HEK293 (cell line): Measurements from ENCODE around the gene KRT17.

Experiments
- CTCF ChIA-PET: fragments of 350-600 bp; formaldehyde crosslinking; extraction: SDS; loops from one replicate; lab custom pipeline; 2021; ENCODE audit warnings: antibody characterized with exemption; lab: Yijun Ruan, JAX
- POLR2A ChIA-PET: fragments of 300-600 bp; formaldehyde crosslinking; extraction: SDS; loops from one replicate; lab custom pipeline; 2020; ENCODE audit warnings: antibody characterized with exemption, inconsistent platforms; lab: Yijun Ruan, JAX
- H3K27ac ChIP-seq: fragments of 200-500 bp; sonication (Bioruptor generic); 2 replicates; pipeline ENCODE4 v1.5.1; 2014; ENCODE audit warnings: low read depth, low read length, control low read depth, inconsistent platforms; ENCODE audit errors: extremely low read depth
- H3K36me3 ChIP-seq, 2 experiments: fragments of 200-500 bp in 1 of 2; sonication (Bioruptor generic) in 1 of 2; 1 replicate in 1 of 2; 2 replicates in 1 of 2; pipeline ENCODE4 v1.5.1; 2014 to 2017; ENCODE audit warnings: inconsistent platforms in 2 of 2, low read length in 2 of 2; ENCODE audit not compliant: control insufficient read depth in 2 of 2, insufficient read depth in 1 of 2
- H3K4me1 ChIP-seq: fragments of 200-500 bp; sonication (Bioruptor generic); 2 replicates; pipeline ENCODE4 v1.5.1; 2014; ENCODE audit warnings: mild to moderate bottlenecking, low read length, inconsistent platforms; ENCODE audit not compliant: control insufficient read depth, insufficient read depth
- H3K4me3 ChIP-seq: 2 replicates; pipeline ENCODE4 v1.5.1; 2011; ENCODE audit warnings: low read depth, mild to moderate bottlenecking, control low read depth, low read length, moderate library complexity
- H3K9me3 ChIP-seq: fragments of 200-500 bp; sonication (Bioruptor generic); 2 replicates; pipeline ENCODE4 v1.5.1; 2014; ENCODE audit warnings: low read depth, low read length, inconsistent platforms; ENCODE audit not compliant: control insufficient read depth, insufficient read depth
- CTCF ChIP-seq: fragments of 450-650 bp; formaldehyde crosslinking; IDR thresholded peaks from 2 replicates; pipeline ENCODE4 v1.5.1; 2016; ENCODE audit warnings: missing biosample characterization, missing genetic modification characterization
- GLIS2 ChIP-seq: fragments of 450-650 bp; formaldehyde crosslinking; IDR thresholded peaks from 2 replicates; pipeline ENCODE4 v1.5.1; 2016; ENCODE audit warnings: missing biosample characterization, missing genetic modification characterization
- HIC1 ChIP-seq: fragments of 450-650 bp; formaldehyde crosslinking; IDR thresholded peaks from 2 replicates; pipeline ENCODE4 v1.5.1; 2016; ENCODE audit warnings: missing biosample characterization, missing genetic modification characterization
- PRDM2 ChIP-seq: fragments of 450-650 bp; formaldehyde crosslinking; IDR thresholded peaks from 2 replicates; pipeline ENCODE4 v1.5.1; 2016; ENCODE audit warnings: missing biosample characterization, missing genetic modification characterization, borderline replicate concordance
- SCRT1 ChIP-seq: fragments of 450-650 bp; formaldehyde crosslinking; IDR thresholded peaks from 2 replicates; pipeline ENCODE4 v1.5.1; 2016; ENCODE audit warnings: missing biosample characterization, missing genetic modification characterization, borderline replicate concordance
- SCRT2 ChIP-seq: fragments of 450-650 bp; formaldehyde crosslinking; IDR thresholded peaks from 2 replicates; pipeline ENCODE4 v1.5.1; 2016; ENCODE audit warnings: missing biosample characterization, missing genetic modification characterization
- TCF7L2 ChIP-seq: IDR thresholded peaks from 2 replicates; pipeline ENCODE4 v1.6.1; 2011; ENCODE audit warnings: low read depth, mild to moderate bottlenecking, inconsistent platforms, low read length, moderate library complexity, borderline replicate concordance
- ZFP37 ChIP-seq: fragments of 450-650 bp; formaldehyde crosslinking; IDR thresholded peaks from 2 replicates; pipeline ENCODE4 v1.5.1; 2016; ENCODE audit warnings: missing biosample characterization, missing genetic modification characterization
- ZFP69B ChIP-seq: fragments of 450-650 bp; formaldehyde crosslinking; IDR thresholded peaks from 2 replicates; pipeline ENCODE4 v1.5.1; 2016; ENCODE audit warnings: missing biosample characterization, missing genetic modification characterization
- ZNF2 ChIP-seq: fragments of 450-650 bp; formaldehyde crosslinking; IDR thresholded peaks from 2 replicates; pipeline ENCODE4 v1.5.1; 2016; ENCODE audit warnings: missing biosample characterization, missing genetic modification characterization
- ZNF280C ChIP-seq: fragments of 450-650 bp; formaldehyde crosslinking; IDR thresholded peaks from 2 replicates; pipeline ENCODE4 v1.5.1; 2016; ENCODE audit warnings: missing biosample characterization, missing genetic modification characterization
- ZNF280D ChIP-seq: fragments of 450-650 bp; formaldehyde crosslinking; IDR thresholded peaks from 2 replicates; pipeline ENCODE4 v1.5.1; 2016; ENCODE audit warnings: missing biosample characterization, missing genetic modification characterization
- ZNF623 ChIP-seq: fragments of 450-650 bp; formaldehyde crosslinking; IDR thresholded peaks from 2 replicates; pipeline ENCODE4 v1.5.1; 2016; ENCODE audit warnings: missing biosample characterization, missing genetic modification characterization
- ZNF624 ChIP-seq: fragments of 450-650 bp; formaldehyde crosslinking; IDR thresholded peaks from 2 replicates; pipeline ENCODE4 v1.5.1; 2017; ENCODE audit warnings: missing biosample characterization, missing genetic modification characterization
- ZNF639 ChIP-seq: fragments of 450-650 bp; formaldehyde crosslinking; IDR thresholded peaks from 2 replicates; pipeline ENCODE4 v1.5.1; 2016; ENCODE audit warnings: missing biosample characterization, missing genetic modification characterization
- ZSCAN4 ChIP-seq: fragments of 450-650 bp; formaldehyde crosslinking; IDR thresholded peaks from 2 replicates; pipeline ENCODE4 v1.5.1; 2017; ENCODE audit warnings: missing biosample characterization, missing genetic modification characterization

KRT17 gene

GRCh38 chr17:41659427-41660212 is 35.2 kb upstream of the KRT17 start:
- H3K36me3 ChIP-seq = no peaks in the 10 kb centered on the region
- H3K27ac ChIP-seq = no peak overlapping the region
- H3K4me1 ChIP-seq = no peaks in the 10 kb centered on the region; the same call in 1 of the 2 replicates
- no peaks in the 10 kb centered on the region for H3K9me3 ChIP-seq
- H3K4me3 ChIP-seq = no peak overlapping the region
- CTCF ChIA-PET = interaction anchor here (0.8 to 12.6 kb wide), 7 partner anchors 9 to 855 kb away, joined by 3 to 567 read pairs (median 109); partner anchors contain the start of gene KRT9
- POLR2A ChIA-PET = interaction anchor here (1.7 kb wide), 1 partner anchor 29 kb away, joined by 6 read pairs; no protein-coding TSS in a partner anchor
- TF ChIP-seq HIC1 (tag by site-specific recombination) = no peak
- no peak for TF ChIP-seq ZNF624 (tag by site-specific recombination)
- TF ChIP-seq ZNF2 (tag by site-specific recombination) = no peak
- TF ChIP-seq ZNF280C (tag by site-specific recombination) = no peak
- no peak for TF ChIP-seq ZNF623 (tag by site-specific recombination)
- TF ChIP-seq ZSCAN4 = no peak
- TF ChIP-seq ZNF280D (tag by site-specific recombination) = no peak
- TF ChIP-seq TCF7L2 = no peak
- no peak for TF ChIP-seq CTCF (tag by site-specific recombination)
- TF ChIP-seq ZFP37 = no peak
- no peak for TF ChIP-seq GLIS2
- TF ChIP-seq PRDM2 (tag by site-specific recombination) = no peak
- TF ChIP-seq ZFP69B (tag by site-specific recombination) = no peak
- no peak for TF ChIP-seq SCRT2 (tag by site-specific recombination)
- TF ChIP-seq ZNF639 (tag by site-specific recombination) = no peak
- no peak for TF ChIP-seq SCRT1
